IMR-90 (cell line): ENCODE data around the gene MS4A5. TPM values are rescaled to one million over a fixed set of nuclear protein-coding genes. Genes with fewer than 3 reads are reported as not detected.

Source experiments
- ATAC-seq: fragments of 200-7000 bp; cut with Tn5 transposase; 2 replicates; pipeline ENCODE4 v1.9.1; 2020; ENCODE audit warnings: low read depth, mild to moderate bottlenecking, moderate library complexity
- BruUV-seq: library from RNA; stranded (reverse); fragments of 400-500 nt; replicated peaks from 2 replicates; lab custom pipeline; 2021; lab: Mats Ljungman, UMichigan
- CTCF ChIA-PET: fragments of 300-600 bp; formaldehyde crosslinking; extraction: SDS; loops from one replicate; lab custom pipeline; 2021; ENCODE audit warnings: antibody characterized with exemption; lab: Yijun Ruan, JAX
- POLR2A ChIA-PET: fragments of 300-600 bp; sonication (Branson Sonifier 250); formaldehyde crosslinking; loops from one replicate; lab custom pipeline; 2022; ENCODE audit warnings: antibody characterized with exemption; ENCODE audit not compliant: unreplicated experiment; lab: Charles Lee
- DNase-seq: peaks from one replicate; pipeline ENCODE4 v3.0.0; 2013
- H2AFZ ChIP-seq: replicated peaks from 2 replicates; pipeline ENCODE3; 2013; ENCODE audit warnings: low read length, mild to moderate bottlenecking; ENCODE audit not compliant: poor library complexity
- H2AK5ac ChIP-seq: 2 replicates; pipeline ENCODE4 v1.6.1; 2013; ENCODE audit warnings: low read depth, low read length, inconsistent platforms
- H2AK9ac ChIP-seq: replicated peaks from 2 replicates; pipeline ENCODE3; 2013; ENCODE audit warnings: mild to moderate bottlenecking, low read depth, low read length, moderate library complexity; ENCODE audit not compliant: poor library complexity
- H2BK120ac ChIP-seq: 2 replicates; pipeline ENCODE4 v1.6.1; 2013; ENCODE audit warnings: low read depth, low read length, inconsistent platforms
- H2BK15ac ChIP-seq: 3 replicates; pipeline ENCODE4 v1.6.1; 2013; ENCODE audit warnings: low read depth, low read length, inconsistent platforms
- H2BK20ac ChIP-seq: 2 replicates; pipeline ENCODE4 v1.6.1; 2013; ENCODE audit warnings: low read depth, mild to moderate bottlenecking, inconsistent platforms, low read length, moderate library complexity
- H2BK5ac ChIP-seq: 2 replicates; pipeline ENCODE4 v1.6.1; 2013; ENCODE audit warnings: mild to moderate bottlenecking, low read depth, low read length, inconsistent platforms; ENCODE audit not compliant: poor library complexity, severe bottlenecking
- H3K14ac ChIP-seq: replicated peaks from 2 replicates; pipeline ENCODE4 v1.6.1; 2013; ENCODE audit warnings: low read depth, low read length, inconsistent platforms
- H3K18ac ChIP-seq: 2 replicates; pipeline ENCODE4 v1.6.1; 2013; ENCODE audit warnings: low read depth, low read length, control low read depth
- H3K23ac ChIP-seq: 2 replicates; pipeline ENCODE4 v1.6.1; 2013; ENCODE audit warnings: low read depth, low read length, inconsistent platforms
- H3K27ac ChIP-seq: 2 replicates; pipeline ENCODE4 v1.5.1; 2013; ENCODE audit warnings: mild to moderate bottlenecking, control low read depth, low read length; ENCODE audit not compliant: insufficient read depth
- H3K27me3 ChIP-seq: 2 replicates; pipeline ENCODE4 v1.6.1; 2013; ENCODE audit warnings: low read length; ENCODE audit not compliant: control insufficient read depth, insufficient read depth
- H3K36me3 ChIP-seq: 2 replicates; pipeline ENCODE4 v1.6.1; 2013; ENCODE audit warnings: low read length, mixed read lengths; ENCODE audit not compliant: control insufficient read depth, insufficient read depth
- H3K4ac ChIP-seq: 2 replicates; pipeline ENCODE4 v1.6.1; 2013; ENCODE audit warnings: low read depth, low read length, inconsistent platforms
- H3K4me1 ChIP-seq: 2 replicates; pipeline ENCODE4 v1.6.1; 2013; ENCODE audit warnings: low read length, mixed read lengths; ENCODE audit not compliant: control insufficient read depth, insufficient read depth
- H3K4me2 ChIP-seq: 2 replicates; pipeline ENCODE4 v1.6.1; 2013; ENCODE audit warnings: low read depth, mild to moderate bottlenecking, control low read depth, low read length, moderate library complexity
- H3K4me3 ChIP-seq: 2 replicates; pipeline ENCODE4 v1.5.1; 2013; ENCODE audit warnings: low read depth, mild to moderate bottlenecking, control low read depth, low read length, moderate library complexity; ENCODE audit not compliant: insufficient read depth
- H3K56ac ChIP-seq: 2 replicates; pipeline ENCODE4 v1.6.1; 2013; ENCODE audit warnings: low read length, inconsistent platforms; ENCODE audit not compliant: insufficient read depth; ENCODE audit errors: extremely low read depth
- H3K79me1 ChIP-seq, 2 experiments: 2 replicates each; pipeline ENCODE4 v1.6.1; 2013; ENCODE audit warnings: low read length in 2 of 2, inconsistent platforms in 1 of 2, low read depth in 1 of 2
- H3K9ac ChIP-seq: 2 replicates; pipeline ENCODE4 v1.6.1; 2013; ENCODE audit warnings: low read depth, low read length, control low read depth
- H3K9me1 ChIP-seq: 2 replicates; pipeline ENCODE4 v1.6.1; 2013; ENCODE audit warnings: low read length, inconsistent platforms; ENCODE audit not compliant: insufficient read depth
- H3K9me3 ChIP-seq: 2 replicates; pipeline ENCODE4 v1.6.1; 2013; ENCODE audit warnings: low read length; ENCODE audit not compliant: control insufficient read depth, insufficient read depth
- H4K20me1 ChIP-seq: 2 replicates; pipeline ENCODE4 v1.6.1; 2013; ENCODE audit warnings: low read length, inconsistent platforms; ENCODE audit not compliant: insufficient read depth
- H4K5ac ChIP-seq: 2 replicates; pipeline ENCODE4 v1.6.1; 2013; ENCODE audit warnings: mild to moderate bottlenecking, low read depth, low read length, control low read depth
- H4K8ac ChIP-seq, 2 experiments: 2 replicates each; pipeline ENCODE4 v1.6.1; 2013; ENCODE audit warnings: low read depth in 2 of 2, low read length in 2 of 2, control low read depth in 1 of 2, inconsistent platforms in 1 of 2
- H4K91ac ChIP-seq: 2 replicates; pipeline ENCODE4 v1.6.1; 2013; ENCODE audit warnings: low read depth, low read length, inconsistent platforms; ENCODE audit not compliant: insufficient read depth
- CHD1 ChIP-seq: IDR thresholded peaks from 2 replicates; pipeline ENCODE4 v1.6.1; 2012; ENCODE audit warnings: low read depth, low read length, improper control_type of control experiment
- FOS ChIP-seq: fragments of 150-350 bp; IDR thresholded peaks from 2 replicates; pipeline ENCODE4 v1.6.1; 2016; ENCODE audit warnings: low read depth, low read length
- WGBS, 2 experiments: methylation state at CpG; one replicate each; pipeline versions ENCODE4 v1.1.5 to v1.1.7; 2013; ENCODE audit warnings: missing lambda C conversion rate in 2 of 2; ENCODE audit not compliant: insufficient read length in 1 of 2; ENCODE audit errors: extremely low coverage in 2 of 2; 5-methylcytosine and 5-hydroxymethylcytosine counted together
- dilution Hi-C: fragments of 300-500 bp; cut with HindIII; formaldehyde crosslinking; loops from one replicate; pipeline ENCODE4 v1.14.3; 2018; ENCODE audit warnings: low sequenced_read_pairs; ENCODE audit not compliant: unreplicated experiment
- in situ Hi-C: fragments of 300-500 bp; cut with MboI; formaldehyde crosslinking; loops from 3 replicates; pipeline ENCODE4 v1.14.3; 2019; ENCODE audit warnings: low sequenced_read_pairs, inconsistent platforms, mixed read lengths
- intact Hi-C: fragments of 100-400 bp; cut with micrococcal nuclease; formaldehyde crosslinking; loops from 2 replicates; pipeline ENCODE4 v1.10.0; 2022
- polyA plus RNA-seq, 3 experiments: library from polyadenylated mRNA; depleted of rRNA; stranded (reverse); fragments of >200 nt; gene quantifications; 2 replicates each; pipeline ENCODE4 v1.2.3, GENCODE V29; 2012; ENCODE audit warnings: low replicate concordance in 1 of 3
- total RNA-seq: library from RNA; depleted of rRNA; stranded (reverse); fragments of >200 nt; gene quantifications from 2 replicates; pipeline ENCODE4 v1.2.3, GENCODE V29; 2012

Gene MS4A5
- total and polyA plus RNA-seq, 2 of the 4 experiments (the other 2 are of a cell fraction): not detected

DNA sequence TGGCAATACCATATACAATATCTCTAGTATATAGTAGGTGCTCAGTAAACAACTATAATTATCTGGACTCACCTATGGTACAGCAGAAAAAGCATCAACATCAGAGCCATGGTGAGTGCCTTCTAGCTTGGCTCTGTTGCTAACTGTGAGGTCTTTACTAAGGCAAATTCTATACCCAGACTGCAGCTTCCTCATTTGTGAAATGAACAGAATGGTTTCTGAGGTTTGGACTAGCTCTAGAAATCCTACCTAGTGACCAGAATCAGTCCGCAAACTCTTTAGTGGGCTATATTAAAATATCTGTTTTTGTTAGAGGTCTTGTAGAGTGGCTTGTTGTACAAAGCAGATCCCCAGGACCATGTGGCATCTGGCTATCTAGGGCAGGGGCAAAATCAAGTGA, 30.0 kb downstream of the MS4A5 start:
- no peak overlapping the region for H3K18ac ChIP-seq
- POLR2A ChIA-PET: no interaction called here
- no peak overlapping the region for H3K23ac ChIP-seq
- no peaks in the 10 kb centered on the region for H3K9me1 ChIP-seq
- CTCF ChIA-PET: no interaction called here
- no peak overlapping the region for H3K14ac ChIP-seq
- H4K8ac ChIP-seq: no peak overlapping the region
- H4K5ac ChIP-seq: no peak overlapping the region
- intact Hi-C loops (no loop called here), in situ Hi-C loops (no loop called here), dilution Hi-C loops (no loop called here)
- TF ChIP-seq CHD1 (no peak), FOS (no peak)
- no CpG with 5 or more reads among the region's 1 CpG for WGBS, 2 experiments
- H3K4ac ChIP-seq: no peak overlapping the region
- H3K56ac ChIP-seq: no peak overlapping the region
- no peaks in the 10 kb centered on the region for H3K27me3 ChIP-seq
- H3K9ac ChIP-seq: no peak overlapping the region
- no peak overlapping the region for H2AK9ac ChIP-seq
- H3K9me3 ChIP-seq: peaks cover 6% of the 10 kb centered on the region; the same call in 1 of the 2 replicates
- no peak overlapping the region for H3K4me3 ChIP-seq
- no peak overlapping the region for H3K4me2 ChIP-seq
- H2BK20ac ChIP-seq: no peak overlapping the region
- H3K36me3 ChIP-seq: no peaks in the 10 kb centered on the region
- no peak overlapping the region for H2BK5ac ChIP-seq
- no peak overlapping the region for H2AK5ac ChIP-seq
- no TSS peak for BruUV-seq
- DNase-seq (no peak), ATAC-seq (no peak)
- no peak overlapping the region for H2BK120ac ChIP-seq
- no peak overlapping the region for H2BK15ac ChIP-seq
- H3K27ac ChIP-seq: no peak overlapping the region
- no peak overlapping the region for H4K91ac ChIP-seq
- H3K79me1 ChIP-seq: no peaks in the 10 kb centered on the region
- H3K4me1 ChIP-seq: no peaks in the 10 kb centered on the region
- H4K20me1 ChIP-seq: no peaks in the 10 kb centered on the region
- H2AFZ ChIP-seq: no peak overlapping the region
